A549 treated with DMSO at 1 μM for 4 hours (cell line): ENCODE measurements around the gene FAM168A. TPM values are rescaled to one million over a fixed set of nuclear protein-coding genes. Genes with fewer than 3 reads are reported as not detected.

ENCODE experiments used
- total RNA-seq: library from RNA; stranded (reverse); fragments of 200-300 nt; extraction: Qiagen RNA extraction; gene quantifications from 5 replicates; pipeline ENCODE4 v1.2.3, GENCODE V29; 2022; ENCODE audit warnings: low read depth

Gene FAM168A, protein sequence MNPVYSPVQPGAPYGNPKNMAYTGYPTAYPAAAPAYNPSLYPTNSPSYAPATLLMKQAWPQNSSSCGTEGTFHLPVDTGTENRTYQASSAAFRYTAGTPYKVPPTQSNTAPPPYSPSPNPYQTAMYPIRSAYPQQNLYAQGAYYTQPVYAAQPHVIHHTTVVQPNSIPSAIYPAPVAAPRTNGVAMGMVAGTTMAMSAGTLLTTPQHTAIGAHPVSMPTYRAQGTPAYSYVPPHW
- 12.0 to 17.6 TPM (median 15.2 TPM) in 5 replicates for total RNA-seq

DNA sequence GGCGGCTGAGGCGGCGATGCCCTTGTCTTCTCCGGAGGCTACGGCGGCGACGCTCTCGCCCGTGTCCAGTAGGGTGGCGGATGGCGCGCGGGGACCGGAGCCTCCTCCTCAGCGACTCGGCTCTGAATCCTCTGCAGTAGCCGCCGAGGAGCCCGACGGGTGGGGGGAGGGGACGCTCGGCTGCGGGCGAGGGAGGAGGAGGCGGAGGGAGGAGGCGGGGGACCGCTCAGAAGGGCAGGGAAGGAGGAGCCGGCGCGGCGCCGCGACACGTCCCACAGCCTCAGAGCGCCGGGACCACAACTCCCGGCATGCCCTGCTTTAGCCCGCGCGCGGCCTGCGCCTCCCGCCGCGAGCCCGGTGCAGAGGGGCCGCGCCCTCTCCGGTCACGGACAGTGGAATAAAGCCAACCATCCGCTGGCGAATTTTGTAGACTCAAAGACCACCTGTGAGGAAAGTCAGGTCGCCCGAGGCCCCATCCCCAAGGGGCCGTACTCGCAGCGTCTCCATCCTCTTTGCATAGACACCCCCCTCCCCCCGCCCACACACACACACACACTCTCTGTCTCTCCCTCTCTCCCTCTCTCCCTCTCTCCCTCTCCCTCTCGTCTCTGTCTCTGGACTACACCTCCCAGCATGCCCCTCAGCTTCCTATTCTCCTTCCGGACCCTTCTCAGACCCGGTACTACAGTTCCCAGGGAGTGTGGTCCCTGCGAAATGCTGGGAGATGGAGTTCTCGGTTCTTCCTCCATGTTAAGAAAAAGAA, at the start of gene FAM168A:
FAM168A (minus strand) TSS at position 157 of the 763 bp plus-strand sequence. CDS start 129,638 bp downstream, outside the sequence.

DNA sequence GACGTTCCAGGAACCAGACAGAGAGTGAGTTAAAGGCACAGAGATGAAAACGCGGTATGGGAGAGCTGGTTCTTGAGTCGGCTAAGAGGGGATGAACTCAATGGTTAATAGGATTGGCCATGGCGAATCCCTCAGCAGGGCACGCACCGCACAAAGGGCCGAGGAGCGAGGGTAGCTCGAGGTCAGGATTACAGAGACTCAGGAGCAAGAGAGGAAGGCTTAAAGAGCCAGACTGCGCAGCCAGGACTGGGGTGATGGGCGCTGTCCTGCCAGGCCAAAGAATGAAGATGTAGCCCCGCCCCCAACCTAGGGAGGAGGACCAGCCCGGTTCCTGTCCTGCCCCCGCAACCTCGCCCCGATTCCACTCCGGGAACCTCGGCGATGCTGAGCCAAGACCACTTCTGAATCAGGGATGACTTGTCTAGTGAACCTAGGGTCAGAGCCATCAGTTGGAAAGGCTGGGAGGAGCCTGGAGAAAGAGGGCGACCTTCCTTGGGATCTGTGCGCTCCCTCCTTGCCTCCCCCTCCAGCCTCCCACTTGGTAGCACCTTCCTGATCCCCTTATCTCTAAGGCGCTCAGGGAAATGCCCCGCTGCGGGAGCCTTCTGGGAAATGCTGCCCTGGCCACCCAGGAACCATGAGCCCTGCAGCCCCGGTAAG, 48.2 kb upstream of the FAM168A start, which contains the start of gene PLEKHB1:
PLEKHB1 (plus strand) TSS at position 610 of the 660 bp plus-strand sequence; CDS start at position 638, 28 bp downstream.

DNA sequence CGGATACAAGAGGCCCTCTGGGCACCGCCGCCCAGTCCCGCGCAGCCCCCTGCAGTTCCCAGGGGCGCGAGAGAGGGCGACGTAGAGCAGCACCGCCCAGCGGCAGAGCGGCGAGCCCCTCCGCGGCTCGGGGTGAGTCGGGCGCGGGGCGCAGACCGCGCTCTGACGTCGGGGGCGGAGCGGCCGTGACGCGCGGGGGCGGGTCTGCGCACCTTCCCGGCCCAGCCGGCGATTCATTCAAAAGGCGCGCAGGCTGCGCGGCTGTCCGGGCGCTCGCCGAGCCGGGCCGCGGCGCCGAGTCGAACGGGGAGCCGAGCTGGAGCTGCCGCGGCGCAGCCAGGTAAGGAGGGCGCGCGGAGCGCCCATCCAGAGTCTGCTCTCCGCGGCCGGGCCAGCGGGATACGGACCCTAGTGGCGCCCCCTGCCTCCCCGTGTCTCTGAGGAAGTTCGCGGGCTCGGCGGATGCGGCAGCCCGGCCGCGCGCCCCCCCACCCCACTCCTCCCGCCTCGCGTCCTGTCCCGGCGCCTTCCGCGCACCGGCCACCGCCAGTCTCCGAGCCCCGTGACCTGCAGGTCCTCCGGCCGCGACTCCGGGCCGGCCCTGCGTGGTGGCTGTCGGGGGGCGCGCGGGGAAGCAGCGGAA, 221.6 kb downstream of the FAM168A start, which contains the start of gene RELT:
RELT (plus strand) TSS at position 240 of the 643 bp plus-strand sequence. CDS start 12,738 bp downstream, outside the sequence.

Other genes with a start within 250 kb of the FAM168A start
- 9.3 to 11.1 TPM (median 10.5 TPM) in 5 replicates for gene RELT, start 221.7 kb downstream of the FAM168A start, total RNA-seq
- 0.54 to 1.0 TPM (median 0.73 TPM) in 5 replicates for gene PLEKHB1, start 48.5 kb upstream of the FAM168A start, total RNA-seq
- gene RAB6A, start 163.0 kb upstream of the FAM168A start, total RNA-seq = 49.9 to 73.0 TPM (median 63.4 TPM) in 5 replicates
- gene MRPL48, start 189.8 kb upstream of the FAM168A start, total RNA-seq = 45.6 to 54.8 TPM (median 51.9 TPM) in 5 replicates